HepG2 (cell line): ENCODE results near the gene ENTPD2. TPM values are rescaled to one million over a fixed set of nuclear protein-coding genes. Genes with fewer than 3 reads are reported as not detected.

Experiments used
- ATAC-seq: fragments of 200-7000 bp; cut with Tn5 transposase; 3 replicates; pipeline ENCODE4 v1.9.1; 2020; ENCODE audit warnings: mild to moderate bottlenecking, moderate library complexity
- BruUV-seq: library from RNA; stranded (reverse); fragments of 400-500 nt; replicated peaks from 2 replicates; lab custom pipeline; 2021; lab: Mats Ljungman, UMichigan
- CTCF ChIA-PET: fragments of 300-600 bp; formaldehyde crosslinking; extraction: SDS; loops from one replicate; lab custom pipeline; 2021; ENCODE audit warnings: low total read pairs, inconsistent platforms, low intra/inter-chr PET ratio; lab: Yijun Ruan, JAX
- POLR2A ChIA-PET: fragments of 350-600 bp; sonication (Branson Sonifier 250); formaldehyde crosslinking; loops from one replicate; lab custom pipeline; 2020; ENCODE audit warnings: antibody characterized with exemption, inconsistent platforms; lab: Yijun Ruan, JAX
- DNase-seq: peaks from one replicate; pipeline ENCODE4 v3.0.0-alpha.2; 2015; ENCODE audit warnings: low spot score
- FAIRE-seq: peaks from 3 replicates; lab custom pipeline; 2011; peaks lifted over from hg19 to GRCh38; lab: Jason Lieb, UNC
- H2AFZ ChIP-seq: one replicate; pipeline ENCODE4 v1.6.1; 2011; ENCODE audit warnings: low read length, inconsistent platforms
- H3K27ac ChIP-seq: fragments of 300-600 bp; 3 replicates; pipeline ENCODE4 v1.8.0; 2011; ENCODE audit warnings: mixed run types, mild to moderate bottlenecking, mixed read lengths, low read length, inconsistent platforms; ENCODE audit not compliant: insufficient read depth; ENCODE audit errors: extremely low read length
- H3K27me3 ChIP-seq, 2 experiments: fragments of 200-600 bp in 1 of 2; 2 replicates in 1 of 2; 3 replicates in 1 of 2; pipeline versions ENCODE4 v1.6.0 to v1.8.0; 2011; ENCODE audit warnings: low read length in 2 of 2, mild to moderate bottlenecking in 2 of 2, moderate library complexity in 2 of 2, inconsistent platforms in 1 of 2; ENCODE audit not compliant: insufficient read depth in 2 of 2, control insufficient read depth in 1 of 2
- H3K36me3 ChIP-seq, 2 experiments: fragments of 200-600 bp in 1 of 2; replicated peaks in 1 of 2; 2 replicates in 1 of 2; 3 replicates in 1 of 2; pipeline versions ENCODE4 v1.5.1 to v1.8.0; 2011; ENCODE audit warnings: low read length in 2 of 2, inconsistent platforms in 1 of 2; ENCODE audit not compliant: insufficient read depth in 2 of 2, control insufficient read depth in 1 of 2
- H3K4me1 ChIP-seq: 2 replicates; pipeline ENCODE4 v1.5.1; 2012; ENCODE audit warnings: low read length, inconsistent platforms; ENCODE audit not compliant: insufficient read depth
- H3K4me2 ChIP-seq: 2 replicates; pipeline ENCODE4 v1.6.0; 2011; ENCODE audit warnings: low read depth, low read length, inconsistent platforms
- H3K4me3 ChIP-seq, 3 experiments: fragments of 200-600 bp in 1 of 3; sonication (generic), shearing (Covaris generic) in 1 of 3; replicated peaks in 1 of 3; 2 replicates each; pipeline ENCODE4 v1.5.1; 2011 to 2016; ENCODE audit warnings: low read length in 3 of 3, inconsistent platforms in 2 of 3, low read depth in 2 of 3, mild to moderate bottlenecking in 2 of 3, control low read depth in 1 of 3, mixed read lengths in 1 of 3; ENCODE audit not compliant: insufficient read depth in 1 of 3
- H3K79me2 ChIP-seq: one replicate; pipeline ENCODE4 v1.6.1; 2011; ENCODE audit warnings: low read length, inconsistent platforms; ENCODE audit not compliant: insufficient read depth
- H3K9ac ChIP-seq: 2 replicates; pipeline ENCODE4 v1.6.0; 2011; ENCODE audit warnings: mild to moderate bottlenecking, low read depth, low read length, inconsistent platforms; ENCODE audit not compliant: insufficient read depth
- H3K9me3 ChIP-seq: 2 replicates; pipeline ENCODE4 v1.5.1; 2012; ENCODE audit warnings: mild to moderate bottlenecking, low read length
- H4K20me1 ChIP-seq: 2 replicates; pipeline ENCODE4 v1.6.0; 2011; ENCODE audit warnings: inconsistent platforms, mild to moderate bottlenecking, low read length, moderate library complexity; ENCODE audit not compliant: insufficient read depth
- EEA1 ChIP-seq: sonication (generic); formaldehyde crosslinking; IDR thresholded peaks from 2 replicates; pipeline ENCODE4 v1.5.1; 2020; ENCODE audit warnings: mild to moderate bottlenecking, missing genetic modification reagents, borderline replicate concordance
- NONO ChIP-seq, 2 experiments: fragments of 450-650 bp in 1 of 2; sonication (generic) in 1 of 2; formaldehyde crosslinking in 1 of 2; IDR thresholded peaks in 1 of 2; conservative IDR thresholded peaks in 1 of 2; 2 replicates each; pipeline versions ENCODE4 v1.6.1 to v1.8.0; 2017 to 2022; ENCODE audit warnings: mild to moderate bottlenecking in 1 of 2, missing genetic modification reagents in 1 of 2, moderate library complexity in 1 of 2
- NR2C2 ChIP-seq: sonication (generic); formaldehyde crosslinking; IDR thresholded peaks from 2 replicates; pipeline ENCODE4 v1.4.0; 2020; ENCODE audit warnings: missing genetic modification reagents, mild to moderate bottlenecking, moderate library complexity, borderline replicate concordance
- PRDM15 ChIP-seq: sonication (generic); formaldehyde crosslinking; IDR thresholded peaks from 2 replicates; pipeline ENCODE4 v1.4.0; 2020; ENCODE audit warnings: missing genetic modification reagents
- SMAD1 ChIP-seq: sonication (generic); formaldehyde crosslinking; IDR thresholded peaks from 2 replicates; pipeline ENCODE4 v1.4.0; 2020; ENCODE audit warnings: missing genetic modification reagents, low read depth, mild to moderate bottlenecking, borderline replicate concordance
- SNAPC2 ChIP-seq: sonication (generic); formaldehyde crosslinking; IDR thresholded peaks from 2 replicates; pipeline ENCODE4 v1.8.1; 2022; ENCODE audit warnings: mild to moderate bottlenecking, missing genetic modification reagents
- ZFP82 ChIP-seq: sonication (generic); formaldehyde crosslinking; IDR thresholded peaks from 2 replicates; pipeline ENCODE4 v1.5.1; 2020; ENCODE audit warnings: mild to moderate bottlenecking, missing genetic modification reagents, borderline replicate concordance
- ZFP91 ChIP-seq: sonication (generic); formaldehyde crosslinking; IDR thresholded peaks from 2 replicates; pipeline ENCODE4 v1.9.0; 2022; ENCODE audit warnings: missing genetic modification reagents, mild to moderate bottlenecking, borderline replicate concordance
- ZNF10 ChIP-seq: sonication (generic); formaldehyde crosslinking; IDR thresholded peaks from 2 replicates; pipeline ENCODE4 v1.4.0; 2020; ENCODE audit warnings: mild to moderate bottlenecking, low read depth, missing genetic modification reagents, borderline replicate concordance
- ZNF354B ChIP-seq: sonication (generic); formaldehyde crosslinking; IDR thresholded peaks from 2 replicates; pipeline ENCODE4 v1.8.0; 2022; ENCODE audit warnings: mild to moderate bottlenecking, missing genetic modification reagents
- ZNF550 ChIP-seq: sonication (generic); formaldehyde crosslinking; IDR thresholded peaks from 2 replicates; pipeline ENCODE4 v1.4.0; 2020; ENCODE audit warnings: mild to moderate bottlenecking, missing genetic modification reagents, borderline replicate concordance
- ZNF724P ChIP-seq: sonication (generic); formaldehyde crosslinking; IDR thresholded peaks from 2 replicates; pipeline ENCODE4 v1.8.0; 2022; ENCODE audit warnings: missing genetic modification reagents, borderline replicate concordance
- WGBS: methylation state at CpG from one replicate; pipeline ENCODE4 v1.1.6; 2017; ENCODE audit warnings: low lambda C conversion rate; 5-methylcytosine and 5-hydroxymethylcytosine counted together
- in situ Hi-C: cut with HindIII; loops from 2 replicates; pipeline ENCODE4 v1.10.0; 2017; ENCODE audit warnings: low pct_unique_long_range_greater_than_20kb; ENCODE audit not compliant: extremely low pct_ligation_motif_present
- intact Hi-C: fragments of 100-400 bp; cut with micrococcal nuclease; formaldehyde crosslinking; loops from one replicate; pipeline ENCODE4 v1.10.0; 2022; ENCODE audit not compliant: unreplicated experiment
- polyA plus RNA-seq, 8 experiments: library from polyadenylated mRNA; depleted of rRNA in 3 of 8; stranded (reverse) in 7 of 8; unstranded in 1 of 8; fragments of >200 nt; fragmentation: Illumina TruSeq in 4 of 8; extraction: Trizol in 4 of 8; gene quantifications; 2 replicates each; pipeline versions ENCODE4 v1.2.1 to v1.2.3, GENCODE V29; 2011 to 2016; ENCODE audit warnings: low read depth in 4 of 8, missing spikeins in 1 of 8, mixed read lengths in 1 of 8; ENCODE audit not compliant: insufficient read depth in 1 of 8
- total RNA-seq, 5 experiments: library from RNA; depleted of rRNA; stranded (reverse); fragments of >200 nt; fragmentation: Illumina TruSeq; extraction: Trizol; gene quantifications; 2 replicates each; pipeline ENCODE4 v1.2.3, GENCODE V29; 2016; ENCODE audit warnings: low read depth in 1 of 5
- TF ChIP-seq, protein P1 (sequence below): sonication (generic); formaldehyde crosslinking; IDR thresholded peaks from 2 replicates; pipeline ENCODE4 v1.4.0; 2020; ENCODE audit warnings: mild to moderate bottlenecking, missing genetic modification reagents

Gene ENTPD2
- total and polyA plus RNA-seq, 2 of the 13 experiments (the other 11 are each of a cell fraction or from before 2014, with no cell fraction given), result 0.95 to 3.2 TPM

DNA sequence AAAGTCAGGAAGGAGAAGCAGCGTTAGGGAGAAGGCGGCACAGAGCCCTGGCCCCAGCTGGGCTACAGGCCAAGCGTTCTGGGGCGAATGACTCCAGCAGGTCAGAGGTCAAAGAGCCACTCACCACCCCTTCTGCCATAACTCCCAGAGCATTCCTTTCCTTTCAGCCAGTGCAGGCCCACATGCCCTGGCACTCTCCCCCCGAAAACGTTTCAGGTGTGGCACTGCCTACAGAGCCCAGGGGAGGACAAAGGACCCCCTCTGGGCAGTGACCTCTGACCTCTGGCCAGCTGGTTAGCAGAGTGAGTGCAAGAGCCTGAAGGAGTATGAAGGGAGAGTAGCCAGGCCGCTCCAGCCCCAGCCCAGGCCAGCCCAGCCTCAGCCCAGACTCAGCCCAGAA, 30.7 kb downstream of the ENTPD2 start (continued):
- TF ChIP-seq NONO (IDR thresholded peaks at IDR 0.05) (no peak), NONO (CRISPR knock-in tag; conservative IDR thresholded peaks at IDR 0.05) (no peak), ZNF10 (no peak), ZNF724P (CRISPR knock-in tag) (no peak), NR2C2 (CRISPR knock-in tag) (peak; percentile 81), SMAD1 (CRISPR knock-in tag) (no peak), EEA1 (CRISPR knock-in tag) (no peak), ZNF550 (CRISPR knock-in tag) (no peak)

DNA sequence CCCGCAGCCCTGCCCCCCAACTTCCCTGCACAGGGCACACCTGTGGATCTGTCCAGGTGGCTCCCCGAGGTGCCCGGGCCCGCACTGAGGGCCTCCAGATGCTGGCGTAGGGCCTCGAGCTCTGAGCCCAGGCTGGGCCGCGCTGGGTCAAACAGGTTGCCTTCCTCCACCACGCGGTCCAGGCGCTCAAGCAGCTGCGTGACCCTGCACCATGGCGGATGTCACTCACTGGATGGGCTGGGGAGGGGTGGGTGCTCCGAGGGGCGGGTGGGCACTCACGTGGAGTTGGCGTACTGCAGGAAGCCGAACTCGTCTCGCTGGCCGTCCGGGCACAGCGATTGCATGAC, 31.2 kb downstream of the ENTPD2 start:
- H4K20me1 ChIP-seq, result no peaks in the 10 kb centered on the region
- BruUV-seq, result no TSS peak
- H3K27ac ChIP-seq, result peak overlapping the region; percentile 36
- H3K36me3 ChIP-seq, result no peaks in the 10 kb centered on the region
- H3K79me2 ChIP-seq, result no peaks in the 10 kb centered on the region
- H3K4me2 ChIP-seq, result peak overlapping the region; percentile 45; the same call in 1 of the 2 replicates
- no peak overlapping the region; a peak in 1 of 6 replicates for H3K4me3 ChIP-seq
- H3K27me3 ChIP-seq, result peaks cover 0 to 5% of the 10 kb centered on the region in 2 experiments; a peak in 1 of 5 replicates
- FAIRE-seq (no peak), DNase-seq (no peak), ATAC-seq (peak; percentile 3; the same call in 2 of the 3 replicates)
- POLR2A ChIA-PET, result interaction anchor here (0.7 to 1.7 kb wide), 8 partner anchors 9 to 223 kb away, joined by 3 to 6 read pairs (median 4); partner anchors contain the start of genes CLIC3, FUT7 and PAXX
- WGBS, result 81% methylated on average over 22 of the region's 23 CpGs
- no peak overlapping the region for H2AFZ ChIP-seq
- peaks cover 61% of the 10 kb centered on the region for H3K4me1 ChIP-seq
- intact Hi-C loops, result no loop called here
- H3K9me3 ChIP-seq, result no peaks in the 10 kb centered on the region
- H3K9ac ChIP-seq, result peak overlapping the region; percentile 11; the same call in 1 of the 2 replicates
- in situ Hi-C loops, result no loop called here
- CTCF ChIA-PET, result no interaction called here
- TF ChIP-seq ZFP82 (CRISPR knock-in tag) (no peak), PRDM15 (no peak), ZFP91 (CRISPR knock-in tag) (0 out of 2 replicates have a peak, but pooled peaks have one; percentile 10), SNAPC2 (CRISPR knock-in tag) (no peak), ZNF354B (CRISPR knock-in tag) (no peak)
- TF ChIP-seq, protein P1, sequence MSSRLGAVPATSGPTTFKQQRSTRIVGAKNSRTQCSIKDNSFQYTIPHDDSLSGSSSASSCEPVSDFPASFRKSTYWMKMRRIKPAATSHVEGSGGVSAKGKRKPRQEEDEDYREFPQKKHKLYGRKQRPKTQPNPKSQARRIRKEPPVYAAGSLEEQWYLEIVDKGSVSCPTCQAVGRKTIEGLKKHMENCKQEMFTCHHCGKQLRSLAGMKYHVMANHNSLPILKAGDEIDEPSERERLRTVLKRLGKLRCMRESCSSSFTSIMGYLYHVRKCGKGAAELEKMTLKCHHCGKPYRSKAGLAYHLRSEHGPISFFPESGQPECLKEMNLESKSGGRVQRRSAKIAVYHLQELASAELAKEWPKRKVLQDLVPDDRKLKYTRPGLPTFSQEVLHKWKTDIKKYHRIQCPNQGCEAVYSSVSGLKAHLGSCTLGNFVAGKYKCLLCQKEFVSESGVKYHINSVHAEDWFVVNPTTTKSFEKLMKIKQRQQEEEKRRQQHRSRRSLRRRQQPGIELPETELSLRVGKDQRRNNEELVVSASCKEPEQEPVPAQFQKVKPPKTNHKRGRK (CRISPR knock-in tag), result no peak
